Measurements from ENCODE around the gene GABRA4. TPM values are rescaled to one million over a fixed set of nuclear protein-coding genes. Genes with fewer than 3 reads are reported as not detected.

GABRA4 gene
- polyA plus RNA-seq, 3 donors = not detected

DNA sequence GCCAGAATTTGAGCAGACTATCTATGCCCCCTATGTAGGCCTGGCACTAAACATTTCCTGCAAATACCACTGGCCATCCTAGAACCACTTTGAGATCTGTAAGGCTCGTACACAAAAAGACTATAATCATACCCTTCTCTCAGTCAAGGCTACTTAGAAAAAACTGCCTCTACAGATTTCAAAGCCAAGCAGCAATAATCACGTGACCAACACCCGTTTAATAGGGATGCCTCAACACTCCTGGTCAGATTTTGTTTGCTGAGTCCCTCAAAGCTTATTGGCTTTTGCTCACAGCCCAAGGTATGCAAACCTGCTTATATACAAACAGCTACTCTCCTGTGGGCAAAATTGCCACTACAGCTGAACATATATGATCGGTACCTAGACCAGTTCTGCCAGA, 85.2 kb downstream of the GABRA4 start:
- H3K4me1 ChIP-seq (ENCODE audit: control insufficient read depth in 1 of 2, insufficient read depth in 2 of 2, low read length in 2 of 2) = no peaks in the 10 kb centered on the region
- no peaks in the 10 kb centered on the region for H3K36me3 Mint-ChIP-seq
- H3K4me3 Mint-ChIP-seq = no peak overlapping the region
- H3K4me1 Mint-ChIP-seq = no peaks in the 10 kb centered on the region
- H3K36me3 ChIP-seq (replicated peaks in 1 of 2; ENCODE audit: control insufficient read depth in 1 of 2, insufficient read depth in 2 of 2, low read length in 2 of 2) = no peaks in the 10 kb centered on the region
- no peak overlapping the region for H3K4me2 ChIP-seq (replicated peaks; ENCODE audit: extremely low read depth, low read length, poor library complexity, severe bottlenecking)
- no peaks in the 10 kb centered on the region for H4K20me1 ChIP-seq (ENCODE audit: insufficient read depth, low read length)
- 90% methylated on average over 3 of the region's 4 CpGs for WGBS (ENCODE audit: insufficient coverage)
- H3K9me3 ChIP-seq (replicated peaks in 1 of 2; ENCODE audit: control insufficient read depth in 1 of 2, insufficient read depth in 1 of 2, low read length in 2 of 2) = peaks cover 0 to 3% of the 10 kb centered on the region in 2 donors
- peaks cover 0 to 2% (median 0%) of the 10 kb centered on the region in 3 donors for H3K27me3 Mint-ChIP-seq (ENCODE audit: low read depth in 3 of 3)
- DNase-seq = no peak
- H2AFZ ChIP-seq (ENCODE audit: insufficient read depth, low read depth, low read length, poor library complexity, severe bottlenecking) = no peak overlapping the region
- H3K79me2 ChIP-seq (ENCODE audit: insufficient read depth, low read length) = no peaks in the 10 kb centered on the region
- H3K27ac ChIP-seq (ENCODE audit: low read depth in 1 of 2, low read length in 2 of 2) = no peak overlapping the region
- H3K9me3 Mint-ChIP-seq = peaks cover 5 to 12% (median 7%) of the 10 kb centered on the region in 7 donors
- no peak overlapping the region for H3K4me3 ChIP-seq (replicated peaks in 1 of 3; ENCODE audit: low read depth in 2 of 3, low read length in 3 of 3)
- TF ChIP-seq, protein P1, sequence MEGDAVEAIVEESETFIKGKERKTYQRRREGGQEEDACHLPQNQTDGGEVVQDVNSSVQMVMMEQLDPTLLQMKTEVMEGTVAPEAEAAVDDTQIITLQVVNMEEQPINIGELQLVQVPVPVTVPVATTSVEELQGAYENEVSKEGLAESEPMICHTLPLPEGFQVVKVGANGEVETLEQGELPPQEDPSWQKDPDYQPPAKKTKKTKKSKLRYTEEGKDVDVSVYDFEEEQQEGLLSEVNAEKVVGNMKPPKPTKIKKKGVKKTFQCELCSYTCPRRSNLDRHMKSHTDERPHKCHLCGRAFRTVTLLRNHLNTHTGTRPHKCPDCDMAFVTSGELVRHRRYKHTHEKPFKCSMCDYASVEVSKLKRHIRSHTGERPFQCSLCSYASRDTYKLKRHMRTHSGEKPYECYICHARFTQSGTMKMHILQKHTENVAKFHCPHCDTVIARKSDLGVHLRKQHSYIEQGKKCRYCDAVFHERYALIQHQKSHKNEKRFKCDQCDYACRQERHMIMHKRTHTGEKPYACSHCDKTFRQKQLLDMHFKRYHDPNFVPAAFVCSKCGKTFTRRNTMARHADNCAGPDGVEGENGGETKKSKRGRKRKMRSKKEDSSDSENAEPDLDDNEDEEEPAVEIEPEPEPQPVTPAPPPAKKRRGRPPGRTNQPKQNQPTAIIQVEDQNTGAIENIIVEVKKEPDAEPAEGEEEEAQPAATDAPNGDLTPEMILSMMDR (IDR thresholded peaks at IDR 0.05) = no peak
- no peaks in the 10 kb centered on the region for H3K27me3 ChIP-seq (ENCODE audit: control insufficient read depth in 2 of 2, insufficient read depth in 2 of 2, low read length in 2 of 2)
- intact Hi-C loops (cut with micrococcal nuclease) = no loop called here
- no peak overlapping the region for H3K9ac ChIP-seq (ENCODE audit: insufficient read depth, low read length, poor library complexity, severe bottlenecking)
- no peak overlapping the region for H3K27ac Mint-ChIP-seq

DNA sequence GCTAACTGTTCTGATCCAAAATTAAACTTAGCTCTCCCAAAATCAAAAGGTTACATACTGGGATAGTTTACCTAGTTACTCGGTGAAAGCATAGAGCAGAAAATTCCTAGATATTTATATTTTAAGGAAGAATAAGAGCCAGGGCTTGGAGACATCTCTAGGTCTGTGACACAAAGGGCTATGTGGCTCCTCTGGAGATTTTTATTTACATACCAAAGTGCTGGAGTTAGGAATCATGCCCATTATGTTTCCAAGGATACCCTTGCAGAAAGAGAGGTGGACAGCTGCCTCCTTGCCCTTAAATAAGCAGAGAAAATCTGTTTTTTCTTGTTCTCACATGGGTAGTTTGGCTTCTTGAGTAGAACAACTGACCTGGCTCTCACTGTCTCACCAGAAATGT, 93.3 kb downstream of the GABRA4 start:
- no peak overlapping the region for H3K27ac ChIP-seq (ENCODE audit: low read depth in 1 of 2, low read length in 2 of 2)
- no peak overlapping the region for H3K4me2 ChIP-seq (replicated peaks; ENCODE audit: extremely low read depth, low read length, poor library complexity, severe bottlenecking)
- no peak overlapping the region for H2AFZ ChIP-seq (ENCODE audit: insufficient read depth, low read depth, low read length, poor library complexity, severe bottlenecking)
- no peaks in the 10 kb centered on the region for H4K20me1 ChIP-seq (ENCODE audit: insufficient read depth, low read length)
- Mint-ChIP-seq H3K9me3 (peaks cover 0 to 3% (median 2%) of the 10 kb centered on the region in 7 donors), H3K4me3 (no peak overlapping the region), H3K27ac (no peak overlapping the region), H3K36me3 (no peaks in the 10 kb centered on the region), H3K4me1 (peaks cover 3% of the 10 kb centered on the region), H3K27me3 (ENCODE audit: low read depth in 3 of 3) (no peaks in the 10 kb centered on the region)
- intact Hi-C loops (cut with micrococcal nuclease) = no loop called here
- H3K9me3 ChIP-seq (replicated peaks in 1 of 2; ENCODE audit: control insufficient read depth in 1 of 2, insufficient read depth in 1 of 2, low read length in 2 of 2) = no peaks in the 10 kb centered on the region
- no peaks in the 10 kb centered on the region for H3K79me2 ChIP-seq (ENCODE audit: insufficient read depth, low read length)
- no peaks in the 10 kb centered on the region for H3K27me3 ChIP-seq (ENCODE audit: control insufficient read depth in 2 of 2, insufficient read depth in 2 of 2, low read length in 2 of 2)
- H3K4me1 ChIP-seq (ENCODE audit: control insufficient read depth in 1 of 2, insufficient read depth in 2 of 2, low read length in 2 of 2) = no peaks in the 10 kb centered on the region
- TF ChIP-seq, protein P1 (IDR thresholded peaks at IDR 0.05) = no peak
- H3K36me3 ChIP-seq (replicated peaks in 1 of 2; ENCODE audit: control insufficient read depth in 1 of 2, insufficient read depth in 2 of 2, low read length in 2 of 2) = no peaks in the 10 kb centered on the region
- H3K4me3 ChIP-seq (replicated peaks in 1 of 3; ENCODE audit: low read depth in 2 of 3, low read length in 3 of 3) = no peak overlapping the region
- no peak for DNase-seq
- WGBS (ENCODE audit: insufficient coverage) = no CpG with 5 or more reads among the region's 1 CpG
- no peak overlapping the region for H3K9ac ChIP-seq (ENCODE audit: insufficient read depth, low read length, poor library complexity, severe bottlenecking)
